ES-I3 (cell line): ENCODE data around the gene PRELID3B.
A peak's percentile ranks its signal among the peaks of the same experiment; 100 is the strongest.
"Not testable (repeated sequence)": the region's sequence is repeated elsewhere in the genome, so short reads cannot be mapped to it uniquely, and the experiment has no call there.

ENCODE experiments used
- H3K36me3 ChIP-seq: 2 replicates; pipeline ENCODE4 v1.6.1; 2013; ENCODE audit warnings: mild to moderate bottlenecking, low read length, control low read depth, moderate library complexity; ENCODE audit not compliant: insufficient read depth
- H3K4me1 ChIP-seq: 2 replicates; pipeline ENCODE4 v1.6.1; 2013; ENCODE audit warnings: mild to moderate bottlenecking, control low read depth, low read length; ENCODE audit not compliant: insufficient read depth
- H3K9ac ChIP-seq: 2 replicates; pipeline ENCODE4 v1.6.1; 2013; ENCODE audit warnings: low read depth, mild to moderate bottlenecking, low read length, moderate library complexity
- H3K9me3 ChIP-seq: 2 replicates; pipeline ENCODE4 v1.6.1; 2013; ENCODE audit warnings: mild to moderate bottlenecking, low read length, moderate library complexity; ENCODE audit not compliant: control insufficient read depth, insufficient read depth

Gene PRELID3B

DNA sequence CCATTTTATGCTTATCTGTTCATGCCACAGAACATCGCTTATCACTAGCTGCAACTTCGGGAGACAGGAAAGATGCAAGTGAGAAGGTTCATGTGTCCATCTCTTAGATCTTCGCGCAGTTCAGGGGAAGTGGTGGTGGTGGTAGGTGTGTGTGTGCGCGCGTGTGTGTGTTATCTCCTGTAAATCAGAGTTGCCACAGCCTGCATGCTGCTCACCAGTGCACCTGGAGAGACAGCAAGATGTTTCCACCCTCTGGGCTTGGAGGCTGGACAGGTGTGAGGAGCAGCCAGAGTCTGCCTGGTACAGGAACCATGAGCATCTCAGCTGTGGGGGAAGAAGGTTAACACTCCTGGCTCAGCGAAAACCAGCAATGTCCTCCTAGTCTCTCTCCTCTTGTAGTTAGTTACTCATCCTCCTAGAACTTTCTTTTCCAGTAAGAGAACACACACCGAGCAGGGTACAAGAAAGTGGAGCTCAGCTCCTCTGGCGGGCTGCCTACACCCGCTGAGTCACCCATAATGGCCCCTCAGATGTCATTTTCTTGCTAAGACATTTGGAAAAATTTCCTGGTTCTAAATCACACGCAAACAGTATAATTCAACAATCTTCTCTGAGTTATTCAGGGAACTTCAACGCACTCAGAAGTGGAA, 28.5 kb downstream of the PRELID3B start:
- Histone ChIP-seq H3K36me3 (no peaks in the 10 kb centered on the region), H3K9ac (no peak overlapping the region), H3K4me1 (peaks cover 11% of the 10 kb centered on the region; the same call in 1 of the 2 replicates), H3K9me3 (no peaks in the 10 kb centered on the region)

DNA sequence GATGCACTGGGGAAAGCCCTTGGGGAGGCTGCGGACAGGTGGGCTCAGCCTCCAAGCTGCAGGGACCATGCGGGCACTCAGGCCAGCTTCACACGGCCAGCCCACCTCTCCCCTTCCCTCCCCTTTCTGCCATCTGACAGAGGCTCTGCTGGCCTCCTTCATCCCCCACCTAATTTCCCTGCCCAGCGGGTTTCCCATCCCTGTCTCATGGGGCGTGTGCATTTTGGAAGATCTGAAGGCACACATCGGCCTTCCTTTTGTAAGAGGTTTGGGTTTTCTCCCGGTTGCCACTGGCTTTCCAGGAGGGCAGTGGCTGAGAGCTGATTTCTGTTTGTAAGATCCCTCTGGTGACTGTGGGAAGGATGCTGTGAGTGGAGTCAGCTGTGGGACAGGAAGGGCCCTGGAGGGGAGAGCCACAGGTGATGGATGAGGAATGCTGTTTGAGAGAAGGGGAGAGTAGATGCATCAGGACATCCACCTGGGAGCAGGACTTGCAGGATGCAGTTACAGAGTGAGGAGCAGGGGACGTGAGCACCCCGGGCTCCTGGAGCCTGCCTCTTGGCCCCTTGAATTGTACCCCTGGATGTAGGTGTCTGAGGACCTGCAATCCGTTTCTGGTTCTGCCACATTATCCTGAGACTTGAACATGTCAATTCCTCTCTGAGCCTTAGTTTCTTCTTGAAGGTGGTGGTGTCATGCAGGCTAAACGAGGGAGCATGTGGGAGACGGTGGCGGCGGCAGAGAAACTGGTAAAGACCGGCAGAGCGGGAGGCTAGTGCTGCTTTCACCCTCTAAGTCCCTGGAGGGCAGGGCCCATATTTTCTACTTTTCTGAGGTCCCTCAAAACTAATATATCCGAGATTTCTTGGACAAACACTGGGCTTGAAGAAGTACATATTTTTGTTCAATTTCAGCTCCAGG, 29.3 kb downstream of the PRELID3B start:
- H3K9me3 ChIP-seq, result no peaks in the 10 kb centered on the region
- no peaks in the 10 kb centered on the region for H3K36me3 ChIP-seq
- peaks cover 11% of the 10 kb centered on the region; the same call in 1 of the 2 replicates for H3K4me1 ChIP-seq
- no peak overlapping the region for H3K9ac ChIP-seq

DNA sequence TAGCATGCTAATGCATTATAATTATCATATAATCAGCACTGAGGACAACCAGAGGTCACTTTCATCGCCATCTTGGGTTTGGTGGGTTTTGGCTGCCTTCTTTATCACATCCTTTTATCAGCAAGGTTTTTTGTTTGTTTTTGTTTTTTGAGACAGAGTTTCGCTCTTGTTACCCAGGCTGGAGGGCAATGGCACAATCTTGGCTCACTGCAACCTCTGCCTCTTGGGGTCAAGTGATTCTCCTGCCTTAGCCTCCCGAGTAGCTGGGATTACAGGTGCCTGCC, 30.8 kb downstream of the PRELID3B start:
- H3K4me1 ChIP-seq, H3K9ac ChIP-seq, H3K9me3 ChIP-seq, H3K36me3 ChIP-seq: not testable (repeated sequence)

DNA sequence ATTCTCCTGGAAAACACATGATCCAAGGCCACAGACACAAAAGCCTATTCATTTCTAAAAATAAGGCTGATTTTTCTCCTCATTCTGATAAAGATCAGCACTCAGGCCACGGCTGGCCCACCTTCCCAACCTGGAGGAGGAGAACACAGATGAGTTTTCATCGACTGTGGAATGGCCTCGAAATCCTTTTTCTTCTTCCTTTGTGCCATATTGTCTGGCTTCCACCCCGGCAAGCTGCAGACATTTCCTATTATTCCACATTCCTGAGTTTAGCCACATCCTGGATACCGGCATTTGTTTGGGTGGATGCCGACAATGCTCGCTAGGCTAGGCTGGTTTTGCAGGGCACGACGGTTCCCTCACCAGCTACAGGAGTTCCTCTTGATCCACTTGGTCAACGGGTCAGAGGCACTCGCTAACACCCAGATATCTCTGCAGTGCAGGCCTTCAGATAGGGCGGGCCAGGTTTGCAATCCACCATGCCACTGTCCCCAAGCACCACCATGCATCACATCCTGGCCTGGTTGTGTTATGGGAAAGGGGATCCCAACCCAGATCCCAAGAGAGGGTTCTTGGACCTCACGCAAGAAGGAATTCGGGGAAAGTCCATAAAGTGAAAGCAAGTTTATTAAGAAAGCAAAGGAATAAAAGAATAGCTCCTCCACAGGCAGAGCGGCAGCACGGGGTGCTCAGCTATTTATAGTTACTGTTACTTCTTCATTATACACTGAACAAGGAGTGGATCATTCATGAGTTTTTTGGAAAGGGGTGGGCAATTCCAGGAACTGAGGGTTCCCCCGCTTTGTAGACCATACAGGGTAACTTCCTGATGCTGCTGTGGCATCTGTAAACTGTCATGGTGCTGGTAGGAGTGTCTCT, 31.4 kb downstream of the PRELID3B start:
- H3K9me3 ChIP-seq, result no peaks in the 10 kb centered on the region
- no peak overlapping the region for H3K9ac ChIP-seq
- no peaks in the 10 kb centered on the region for H3K36me3 ChIP-seq
- H3K4me1 ChIP-seq, result peaks cover 8% of the 10 kb centered on the region; the same call in 1 of the 2 replicates

DNA sequence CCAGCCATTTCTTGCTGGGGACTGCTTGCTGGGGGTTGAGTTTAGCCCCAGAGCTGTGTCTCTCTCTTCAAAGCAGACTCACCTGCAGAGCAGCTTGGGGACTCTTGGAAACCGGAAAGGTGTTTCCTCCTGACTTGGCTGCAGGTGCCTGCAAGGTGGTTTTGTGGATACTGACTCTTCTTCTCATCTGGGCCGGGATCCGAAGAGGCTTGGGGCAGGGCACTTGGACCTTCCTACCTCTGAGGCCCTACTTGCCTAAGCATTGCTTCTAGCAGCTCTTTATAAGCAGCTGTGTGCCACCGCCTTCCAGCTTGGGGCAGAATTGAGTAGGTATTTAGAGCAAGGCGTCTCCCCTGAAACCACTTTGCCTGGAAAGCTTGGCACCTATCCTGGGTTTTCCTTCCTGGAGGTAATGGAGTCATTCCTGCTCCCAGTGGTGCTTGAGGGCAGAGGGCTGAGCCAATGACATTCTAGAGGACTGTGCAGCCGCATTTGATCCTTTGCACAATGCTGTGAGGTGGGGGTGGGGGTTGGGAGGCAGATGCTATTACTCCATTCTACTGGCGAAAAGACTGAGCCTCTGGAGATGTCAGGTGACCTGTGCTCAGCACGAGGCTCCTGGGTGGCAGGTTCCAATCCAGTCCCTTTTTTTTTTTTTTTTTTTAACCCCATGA, 32.1 kb downstream of the PRELID3B start:
- Histone ChIP-seq H3K9me3 (no peaks in the 10 kb centered on the region), H3K36me3 (no peaks in the 10 kb centered on the region), H3K4me1 (peaks cover 8% of the 10 kb centered on the region; the same call in 1 of the 2 replicates), H3K9ac (no peak overlapping the region)

DNA sequence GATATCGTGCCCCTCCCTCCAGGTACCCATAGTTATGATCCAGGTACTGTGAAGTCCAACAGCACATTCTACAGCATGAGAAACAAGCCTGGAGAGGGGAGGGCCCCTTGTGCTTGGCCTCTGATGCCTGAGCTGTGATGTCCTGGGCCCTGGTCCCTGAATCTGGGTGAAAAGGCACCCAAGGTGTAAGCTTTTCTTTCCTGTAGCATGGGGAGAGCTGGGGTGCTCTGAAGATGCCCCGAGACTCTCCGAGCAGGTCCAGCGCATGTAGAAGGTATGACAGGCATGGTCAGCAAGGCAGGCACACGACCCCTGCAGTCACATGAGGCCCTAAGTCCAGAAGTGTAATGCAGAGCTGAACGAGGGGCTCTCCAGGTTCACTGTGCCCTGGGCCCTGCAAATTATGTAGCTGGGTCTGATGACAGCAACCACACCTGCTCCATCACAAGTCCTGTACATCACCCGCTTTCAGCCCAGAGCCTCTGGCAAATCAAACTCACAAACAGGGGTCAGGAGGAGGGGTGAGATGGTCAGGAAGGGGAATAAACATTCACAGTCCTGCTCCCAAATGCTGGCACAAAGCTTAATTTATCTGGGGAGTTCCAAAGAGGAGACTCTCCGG, 33.8 kb downstream of the PRELID3B start:
- H3K4me1 ChIP-seq, result peaks cover 8% of the 10 kb centered on the region; the same call in 1 of the 2 replicates
- H3K36me3 ChIP-seq, result no peaks in the 10 kb centered on the region
- no peak overlapping the region for H3K9ac ChIP-seq
- H3K9me3 ChIP-seq, result no peaks in the 10 kb centered on the region

DNA sequence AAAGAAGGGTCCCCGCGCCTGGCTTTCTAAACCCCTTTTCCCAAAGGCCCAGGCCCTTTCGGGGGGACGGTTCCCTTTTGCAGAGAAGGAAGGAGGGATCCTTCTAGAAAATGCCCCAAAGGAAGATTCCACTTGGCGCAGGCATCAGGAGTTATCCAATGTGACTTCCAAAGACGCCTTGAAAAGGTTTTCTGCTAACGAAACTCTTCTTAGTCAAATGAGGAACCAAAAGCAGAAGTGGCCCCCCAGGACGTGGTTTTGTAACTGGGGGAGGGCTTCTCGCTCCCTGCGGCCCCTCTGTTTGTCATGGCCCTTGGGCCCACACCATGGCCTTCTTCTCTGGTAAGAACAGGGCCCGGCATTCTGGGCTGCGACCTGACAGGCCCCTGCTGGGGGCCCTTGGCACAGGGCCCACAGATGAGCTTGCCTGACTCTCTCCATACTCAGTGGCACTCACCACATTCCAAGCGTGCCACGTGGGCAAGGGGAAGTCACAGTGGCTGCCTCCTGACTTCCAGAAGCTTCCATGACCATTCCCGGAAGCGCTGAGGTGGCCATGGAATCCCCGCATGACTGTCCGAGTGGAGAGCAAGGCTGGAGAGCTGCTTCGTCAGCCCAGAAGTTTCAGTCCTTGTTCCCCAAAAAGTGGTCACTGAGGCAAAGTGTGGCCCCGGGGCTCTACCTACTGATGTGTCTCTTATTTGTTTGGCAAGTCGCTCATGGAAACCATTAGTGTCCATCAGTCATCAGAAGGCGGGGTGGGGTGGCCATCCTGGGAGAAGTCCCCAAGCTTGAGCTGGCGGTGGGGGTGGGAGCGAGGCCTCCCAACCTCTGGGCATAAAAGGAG, 34.7 kb downstream of the PRELID3B start:
- Histone ChIP-seq H3K9ac (peak overlapping the region; percentile 80; the same call in 1 of the 2 replicates), H3K36me3 (no peaks in the 10 kb centered on the region)

DNA sequence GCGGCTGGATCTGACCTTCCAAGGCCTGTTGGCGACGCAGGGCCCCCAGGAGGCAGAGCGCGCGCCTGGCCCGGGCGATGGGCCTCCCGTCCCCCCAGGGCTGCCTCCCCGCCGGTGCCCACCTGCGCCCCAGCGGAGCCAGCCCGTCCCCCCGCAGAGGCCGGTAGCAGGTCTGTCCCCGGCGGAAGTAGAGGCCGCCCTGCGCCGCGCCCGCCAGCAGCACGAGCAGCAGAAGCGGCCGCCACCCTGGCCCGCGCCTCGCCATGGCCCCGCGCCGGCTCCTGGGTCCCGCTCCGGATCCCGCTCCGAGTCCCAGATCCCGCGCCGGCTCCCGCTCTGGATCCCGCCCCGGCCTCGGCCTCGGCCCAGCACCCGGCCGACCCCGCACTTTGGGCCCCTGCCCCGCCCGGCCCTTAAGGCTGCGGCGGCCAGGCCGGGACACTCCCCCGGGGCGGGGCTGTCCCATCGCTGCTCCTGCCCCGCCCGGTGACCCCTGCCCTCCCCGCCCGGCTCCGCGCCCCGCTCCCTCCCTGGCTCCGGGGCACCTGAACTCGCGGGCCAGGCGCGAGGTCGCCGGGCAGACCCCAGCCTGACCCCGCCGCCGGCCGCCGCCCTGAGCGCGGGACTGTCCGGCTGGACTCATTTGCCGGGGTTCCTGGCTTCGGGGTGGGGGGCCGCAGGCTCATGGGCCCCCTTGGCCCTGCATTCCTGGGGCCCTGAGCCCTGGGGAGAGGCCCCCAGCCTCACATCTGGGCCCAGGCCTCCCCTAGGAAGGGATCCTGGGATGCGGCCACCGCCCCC, 35.5 kb downstream of the PRELID3B start, which contains the start of gene CTSZ:
Gene CTSZ (minus strand): TSS at position 391 of the 801 bp plus-strand sequence. CDS start 126 bp downstream, at position 265.
- no peaks in the 10 kb centered on the region for H3K36me3 ChIP-seq
- no peaks in the 10 kb centered on the region for H3K9me3 ChIP-seq
- peak within 1 kb of the TSS; percentile 80 for H3K9ac ChIP-seq
- H3K4me1 ChIP-seq, result peaks cover 8% of the 10 kb centered on the region; the same call in 1 of the 2 replicates

More for the DNA sequence above, 34.7 kb downstream of the PRELID3B start:
- Histone ChIP-seq H3K4me1 (peaks cover 8% of the 10 kb centered on the region; the same call in 1 of the 2 replicates), H3K9me3 (no peaks in the 10 kb centered on the region)

DNA sequence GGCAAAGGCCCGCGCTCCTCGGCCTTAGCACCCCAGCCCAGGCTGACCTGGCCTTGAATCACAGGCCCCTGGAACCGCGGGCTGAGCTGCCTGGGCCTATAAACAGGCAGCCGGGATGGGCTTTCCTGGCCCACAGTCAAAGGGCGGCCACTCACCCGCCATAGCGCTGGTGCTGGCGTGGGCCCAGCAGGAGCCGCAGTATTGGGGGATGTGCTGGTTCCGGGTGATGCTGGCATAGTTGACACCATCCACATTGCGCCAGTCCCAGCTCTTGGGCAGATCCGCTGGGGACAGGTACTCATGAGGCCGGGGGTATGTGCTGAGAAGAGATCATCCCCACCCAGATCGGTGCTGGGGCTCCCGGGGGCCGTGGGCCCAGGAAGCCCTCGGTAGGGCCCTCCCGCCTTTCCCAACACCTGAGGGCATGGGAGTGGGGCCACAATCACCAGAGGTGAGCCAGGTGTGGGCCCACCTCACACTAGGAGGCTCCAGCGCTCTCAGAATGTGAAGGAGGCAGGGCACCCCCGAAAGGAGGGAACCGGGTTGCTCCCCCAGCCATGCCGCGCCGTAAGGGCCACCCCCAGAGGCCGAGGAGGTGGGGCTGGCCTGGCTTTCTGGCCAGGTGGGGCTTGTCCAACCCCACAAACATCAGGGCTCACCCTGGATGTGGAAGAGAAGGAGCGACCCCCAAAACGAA, 36.3 kb downstream of the PRELID3B start:
- H3K36me3 ChIP-seq, result no peaks in the 10 kb centered on the region
- peaks cover 5% of the 10 kb centered on the region; the same call in 1 of the 2 replicates for H3K4me1 ChIP-seq
- peak overlapping the region; percentile 80 for H3K9ac ChIP-seq
- H3K9me3 ChIP-seq, result no peaks in the 10 kb centered on the region

DNA sequence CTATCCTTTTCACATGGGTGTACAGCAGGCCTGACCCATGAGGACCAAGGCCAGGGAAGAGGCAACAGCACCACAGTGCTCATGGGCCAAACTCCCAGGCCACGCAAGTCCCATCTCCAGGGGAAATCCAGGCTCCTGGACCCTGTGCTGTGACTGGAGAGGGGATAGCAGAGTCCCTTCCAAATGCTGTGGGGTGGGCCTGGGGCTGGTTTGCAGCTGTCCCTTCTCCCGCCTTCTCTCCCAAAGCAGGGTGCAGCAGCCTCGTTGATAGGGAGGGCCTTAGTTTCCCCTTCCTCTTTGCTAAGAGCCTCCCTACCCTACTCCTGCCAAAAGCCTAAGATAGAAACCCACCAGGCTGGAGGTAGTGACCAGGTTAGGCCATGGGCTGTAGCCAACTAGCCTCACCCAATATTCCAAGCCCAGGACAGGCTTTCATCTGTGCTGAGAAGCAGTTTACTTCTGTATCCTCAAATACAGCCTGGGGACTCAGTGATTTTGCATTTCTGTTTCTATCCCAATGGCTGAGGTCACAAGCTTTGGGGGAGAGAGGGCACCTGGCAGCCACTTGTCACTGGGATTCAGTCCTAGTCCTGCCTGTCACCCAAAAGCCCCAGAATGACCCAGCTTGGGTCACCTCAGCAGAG, 36.9 kb downstream of the PRELID3B start:
- Histone ChIP-seq H3K36me3 (no peaks in the 10 kb centered on the region), H3K9ac (no peak overlapping the region), H3K9me3 (no peaks in the 10 kb centered on the region), H3K4me1 (no peaks in the 10 kb centered on the region; the same call in 1 of the 2 replicates)

DNA sequence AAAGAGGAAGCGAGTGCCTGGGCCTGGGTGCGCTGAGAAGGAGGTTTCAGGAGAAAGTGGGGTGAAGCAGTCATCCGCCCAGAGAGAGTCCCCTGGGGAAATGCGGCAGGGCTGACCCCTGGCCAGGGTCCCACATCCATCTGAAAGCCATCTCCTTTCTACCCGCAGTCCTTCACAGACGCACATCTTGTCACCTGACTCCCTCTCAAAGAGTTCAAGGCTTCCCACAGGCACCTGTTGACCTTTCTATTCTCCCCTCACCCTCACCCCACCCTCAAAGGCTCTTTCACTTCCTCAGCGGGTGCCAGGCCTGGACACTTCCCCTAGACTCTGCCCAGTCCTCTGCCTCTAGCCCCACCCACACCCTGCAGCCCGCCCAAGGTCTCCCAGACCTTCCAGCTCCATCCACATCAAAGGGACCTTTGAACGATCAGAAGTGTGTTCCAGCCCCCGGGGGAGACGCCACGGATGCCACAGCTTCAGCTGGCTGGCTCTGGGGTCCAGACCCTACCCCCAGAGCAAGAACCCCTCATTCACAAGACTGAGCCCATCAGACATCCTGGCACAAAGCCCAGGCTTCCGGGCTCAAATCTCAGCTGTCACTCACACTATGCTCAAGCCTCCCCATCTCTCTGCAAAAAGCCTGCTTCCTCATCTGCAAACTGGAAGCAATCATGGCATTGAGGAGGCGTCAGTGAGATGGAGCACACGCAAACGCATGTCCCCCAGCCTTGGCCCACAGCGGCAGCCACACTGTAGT, 37.6 kb downstream of the PRELID3B start:
- no peaks in the 10 kb centered on the region for H3K36me3 ChIP-seq
- H3K4me1 ChIP-seq, result no peaks in the 10 kb centered on the region; the same call in 1 of the 2 replicates
- H3K9ac ChIP-seq, result no peak overlapping the region
- no peaks in the 10 kb centered on the region for H3K9me3 ChIP-seq
